CD4-positive, alpha-beta T cell treated with Interleukin-12 subunit alpha and Interleukin-12 subunit beta, for 1 hour (primary cell): ENCODE measurements around the gene CCR3.

Experiments
- DNase-seq: peaks from one replicate; pipeline ENCODE4 v3.0.0-alpha.2; 2020

The CCR3 gene

DNA sequence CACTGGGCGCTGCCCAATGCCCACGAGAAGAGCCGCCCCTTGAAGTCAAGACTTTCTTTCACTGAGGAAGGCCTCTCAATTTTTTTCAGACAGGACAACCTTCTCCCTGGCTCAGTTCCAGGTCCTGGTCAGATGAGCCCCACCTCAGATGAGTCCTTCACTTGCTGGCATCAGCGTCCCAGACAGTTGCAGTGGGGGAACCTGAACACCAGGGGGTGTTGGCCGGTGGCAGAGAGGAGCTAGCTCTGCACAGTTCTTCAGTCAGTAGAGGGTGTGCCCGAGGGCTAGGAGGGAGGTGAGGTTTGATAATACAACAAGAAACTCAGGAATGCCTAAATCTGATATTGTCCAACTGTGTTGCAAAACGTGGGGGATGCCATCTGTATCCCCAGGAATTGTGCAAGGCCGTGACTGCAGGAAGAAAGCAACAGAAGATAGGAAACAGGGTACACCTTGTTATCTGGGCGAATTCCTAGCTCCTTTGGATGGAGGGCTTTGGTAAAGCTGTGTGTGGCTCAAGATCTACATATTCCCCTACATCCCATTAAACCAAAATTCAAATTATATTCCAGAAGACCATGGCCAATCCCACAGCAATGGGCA lies 34.3 kb downstream of the CCR3 start:
- peak; percentile 83 for DNase-seq

DNA sequence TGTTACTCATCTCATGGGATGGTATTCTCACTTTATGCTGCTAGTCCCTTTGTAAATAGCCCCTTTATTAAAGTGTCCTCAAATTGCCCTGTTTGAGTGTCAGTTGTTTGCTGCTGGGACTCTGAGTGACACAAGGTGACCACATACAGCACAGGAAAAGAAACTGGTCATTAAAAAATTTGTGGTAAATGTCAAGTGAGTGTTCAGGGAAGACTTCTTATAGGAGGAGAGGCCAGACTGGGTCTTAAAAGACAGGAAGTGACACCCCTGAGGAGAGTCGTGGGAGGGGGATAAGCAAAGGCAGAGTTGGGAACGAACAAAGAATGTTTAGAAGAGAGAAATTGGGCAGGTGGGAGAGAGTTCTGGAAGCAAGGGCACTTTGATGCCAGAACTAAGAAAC lies 35.2 kb downstream of the CCR3 start:
- no peak for DNase-seq

DNA sequence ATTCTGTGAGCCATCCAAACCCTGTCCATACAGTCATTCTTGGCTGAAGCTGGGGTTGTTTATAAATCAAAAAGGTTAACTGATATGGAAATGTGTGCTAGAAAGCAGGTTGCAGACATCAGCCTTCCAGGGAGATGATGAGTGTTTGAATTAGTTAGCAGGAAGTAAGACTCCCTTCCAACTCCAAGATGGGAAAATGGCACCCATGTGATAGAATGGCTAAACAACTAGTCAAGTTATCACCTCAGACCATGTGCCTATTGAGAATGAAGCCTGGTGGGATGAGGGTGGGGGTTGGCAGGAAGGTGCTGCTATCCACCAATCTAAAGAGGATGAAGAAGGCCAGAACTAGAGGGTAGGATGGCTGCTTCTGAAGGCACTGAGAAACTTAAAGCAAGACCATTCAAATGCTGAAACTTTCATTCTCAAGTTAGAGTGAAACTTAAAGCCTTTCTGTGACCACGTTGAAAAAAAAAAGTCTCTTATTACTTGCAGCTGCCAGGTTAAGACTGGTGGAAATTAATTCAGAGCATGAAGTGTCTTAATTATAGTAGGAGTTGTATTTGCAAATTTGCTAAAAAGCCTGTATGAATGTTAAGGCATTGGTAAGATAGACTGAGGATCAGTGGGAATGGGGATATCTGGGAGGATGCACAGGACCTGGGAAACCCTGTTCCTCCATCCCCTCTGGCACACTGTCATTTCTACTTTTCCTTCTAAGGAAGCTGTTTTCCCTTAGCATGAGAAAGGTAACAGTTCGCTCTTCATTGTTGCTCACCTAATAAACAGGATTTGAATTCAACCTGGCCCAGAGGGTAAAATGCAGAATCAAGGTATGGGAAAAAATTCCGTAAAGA lies 36.8 kb downstream of the CCR3 start:
- no peak for DNase-seq

DNA sequence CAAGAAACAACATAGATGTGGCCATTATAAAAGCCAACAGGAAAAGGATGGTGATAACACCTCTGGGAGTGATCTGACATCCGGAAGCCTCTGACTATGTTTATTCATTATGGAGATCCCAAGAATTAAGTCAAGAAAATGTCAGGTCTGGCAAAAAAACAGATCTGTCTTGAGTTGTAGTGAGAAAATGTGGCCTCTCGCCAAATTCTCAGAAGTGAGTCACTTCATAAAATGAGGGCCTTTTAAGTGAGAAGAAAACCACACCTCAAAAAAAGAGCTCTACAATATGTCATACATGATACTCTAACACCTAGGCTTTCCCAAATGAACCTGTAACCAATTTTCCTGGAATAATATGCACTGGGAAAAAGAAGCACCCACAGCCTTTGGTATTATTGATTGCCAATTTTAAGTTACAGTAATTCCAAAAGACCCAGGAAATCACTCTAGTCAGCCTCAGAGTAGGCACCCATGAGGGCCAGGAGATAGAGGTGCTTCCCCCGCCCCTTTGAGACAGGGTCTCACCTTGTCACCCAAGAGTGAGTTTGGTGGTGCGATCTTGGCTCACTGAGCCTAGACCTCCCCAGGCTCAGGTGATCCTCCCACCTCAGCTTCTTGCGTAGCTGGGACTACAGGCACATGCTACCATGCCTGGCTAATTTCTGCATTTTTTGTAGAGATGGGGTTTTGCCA lies 38.0 kb downstream of the CCR3 start:
- peak; percentile 64 for DNase-seq

DNA sequence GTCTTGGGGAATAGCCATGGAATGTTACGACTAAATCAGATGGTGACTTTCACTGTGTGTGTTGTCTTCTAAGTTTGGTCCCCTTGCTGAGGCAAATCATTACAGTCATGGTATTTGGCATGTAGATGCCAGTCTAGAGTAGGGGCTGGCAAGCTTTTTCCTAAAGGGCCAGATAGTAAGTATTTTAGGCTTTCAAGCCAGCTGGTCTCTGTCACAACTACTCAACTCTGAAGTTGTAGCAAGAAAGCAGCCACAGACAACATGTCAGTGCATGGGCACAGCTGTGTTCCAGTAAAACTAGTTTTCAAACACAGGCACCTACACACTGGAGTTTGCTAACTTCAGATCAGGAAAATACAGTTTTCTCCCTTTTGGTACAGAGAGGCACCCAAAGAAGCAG lies 39.3 kb downstream of the CCR3 start:
- no peak for DNase-seq

DNA sequence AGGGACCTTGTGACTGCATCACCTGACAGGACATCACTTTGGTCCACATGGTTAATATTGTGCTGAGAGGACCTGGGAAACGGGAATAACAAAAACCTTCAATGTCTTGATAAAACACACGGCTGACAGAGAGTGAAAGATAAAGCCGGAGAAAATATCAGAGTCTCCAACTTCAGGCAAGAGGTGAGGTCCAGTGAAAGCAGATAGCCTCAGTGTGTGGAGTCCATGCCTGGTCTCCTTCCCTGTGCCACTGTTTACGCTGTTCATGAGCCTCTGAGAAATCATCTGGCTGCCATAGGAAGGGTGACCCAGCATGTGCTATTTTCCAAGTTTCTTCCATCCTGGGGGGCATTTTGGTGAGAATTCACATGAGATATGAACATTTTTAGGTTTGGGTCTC lies 39.8 kb downstream of the CCR3 start:
- no peak for DNase-seq

DNA sequence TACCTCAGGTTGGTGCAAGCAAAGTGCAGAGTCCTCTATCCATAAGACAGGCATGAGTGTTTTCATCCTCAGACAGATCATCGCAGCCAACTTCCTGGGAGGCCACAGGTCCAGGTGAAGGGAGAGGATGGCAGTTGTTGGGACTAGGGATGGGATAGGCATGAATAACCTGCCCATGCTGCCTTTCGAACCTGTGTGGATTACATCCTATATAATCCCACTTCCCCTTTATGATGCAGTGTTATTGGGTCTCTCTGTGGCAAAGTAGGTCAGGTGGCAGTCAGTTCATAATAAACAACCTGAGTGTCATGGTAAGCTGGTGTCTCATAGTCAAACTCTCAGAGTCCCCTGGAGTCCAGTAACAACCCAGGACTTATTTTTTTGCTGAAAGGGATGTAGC lies 40.4 kb downstream of the CCR3 start:
- DNase-seq: no peak

DNA sequence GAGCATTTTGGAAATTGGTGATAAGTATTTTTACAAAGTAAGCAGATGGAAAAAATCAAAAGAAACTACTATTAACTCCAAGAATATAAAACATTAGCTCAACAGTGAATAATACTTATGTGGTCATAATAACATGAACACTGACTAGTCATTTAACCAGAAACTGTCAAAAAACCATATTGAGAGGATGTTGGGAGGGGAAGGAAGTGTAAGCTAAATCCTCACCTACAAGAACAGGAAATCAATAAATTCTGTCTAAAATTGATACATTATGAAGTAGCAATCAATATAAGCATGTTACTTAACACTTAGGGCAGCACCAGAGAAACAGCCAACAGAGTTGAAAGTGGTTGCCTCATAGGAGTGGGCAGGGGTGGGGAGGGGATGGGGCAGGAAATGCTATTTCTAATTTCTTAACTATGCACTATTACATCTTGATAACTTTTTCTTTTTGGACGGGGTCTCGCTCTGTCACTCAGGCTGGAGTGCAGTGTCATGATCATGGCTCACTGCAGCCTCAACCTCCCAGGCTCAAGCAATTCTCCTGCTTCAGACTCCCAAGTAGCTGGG lies 41.7 kb downstream of the CCR3 start:
- DNase-seq: peak; percentile 21

DNA sequence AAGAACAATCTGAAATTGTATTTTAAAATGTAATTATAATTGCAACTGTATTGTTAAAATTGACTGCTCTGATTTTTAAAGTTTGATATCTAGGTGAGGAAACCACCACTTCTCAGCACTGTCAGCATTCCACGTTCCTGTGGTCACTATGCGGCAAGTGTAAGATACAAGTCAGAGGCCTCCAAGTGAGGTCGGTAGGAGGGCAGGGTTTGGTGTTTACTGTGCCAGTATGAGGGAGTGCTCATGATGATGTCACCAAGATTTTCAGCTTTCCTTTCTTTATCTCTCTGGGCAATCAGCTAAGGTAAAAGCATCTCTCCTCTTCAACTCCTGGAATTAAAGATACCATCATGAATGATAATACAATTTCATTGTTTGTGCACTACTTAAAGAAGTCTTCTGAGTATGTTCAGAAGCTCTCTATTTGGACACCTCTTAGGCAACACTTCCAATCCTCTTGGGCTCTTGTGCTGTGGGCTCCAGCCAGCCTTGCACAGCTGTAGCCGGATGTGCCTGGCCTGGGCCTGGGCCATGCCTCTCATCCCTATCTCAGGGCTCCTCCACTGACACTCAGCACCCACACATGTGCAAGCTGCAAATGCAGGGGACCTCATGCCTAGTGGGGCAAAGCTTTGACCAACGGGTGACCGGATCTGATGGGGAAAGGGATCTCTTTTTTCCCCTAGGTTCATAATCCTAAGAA lies 42.9 kb downstream of the CCR3 start:
- peak; percentile 67 for DNase-seq

DNA sequence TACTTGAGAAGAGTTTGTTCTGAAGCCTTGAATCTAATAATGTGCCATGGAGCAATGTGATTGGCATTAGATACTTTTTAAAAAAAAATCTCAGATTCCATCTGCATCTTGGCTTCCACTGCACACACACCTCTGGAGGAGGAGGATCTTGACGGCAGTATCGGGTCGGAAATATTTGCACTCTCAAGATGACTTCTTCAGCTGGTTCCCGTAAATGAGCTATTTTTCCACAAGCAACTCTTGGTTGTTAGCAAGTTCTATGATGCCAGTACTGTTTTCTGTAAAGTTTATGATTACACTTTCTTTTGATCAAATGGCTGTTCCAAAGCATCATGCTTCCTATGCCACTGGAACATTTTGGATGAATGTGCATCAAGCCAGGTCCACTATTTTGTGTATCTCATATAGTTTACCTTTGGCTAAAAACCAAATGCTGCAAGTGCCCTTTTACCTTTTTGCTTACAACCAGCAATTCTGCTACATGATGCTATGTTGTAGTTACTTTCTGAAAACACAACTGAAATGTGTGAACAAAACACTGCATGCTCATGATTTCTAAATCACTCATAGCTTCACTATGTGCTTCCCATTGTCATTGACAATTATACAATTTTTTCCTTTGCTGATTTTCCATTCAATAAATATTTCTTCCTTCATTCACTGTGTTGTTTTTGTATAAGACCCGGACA lies 43.8 kb downstream of the CCR3 start:
- no peak for DNase-seq

DNA sequence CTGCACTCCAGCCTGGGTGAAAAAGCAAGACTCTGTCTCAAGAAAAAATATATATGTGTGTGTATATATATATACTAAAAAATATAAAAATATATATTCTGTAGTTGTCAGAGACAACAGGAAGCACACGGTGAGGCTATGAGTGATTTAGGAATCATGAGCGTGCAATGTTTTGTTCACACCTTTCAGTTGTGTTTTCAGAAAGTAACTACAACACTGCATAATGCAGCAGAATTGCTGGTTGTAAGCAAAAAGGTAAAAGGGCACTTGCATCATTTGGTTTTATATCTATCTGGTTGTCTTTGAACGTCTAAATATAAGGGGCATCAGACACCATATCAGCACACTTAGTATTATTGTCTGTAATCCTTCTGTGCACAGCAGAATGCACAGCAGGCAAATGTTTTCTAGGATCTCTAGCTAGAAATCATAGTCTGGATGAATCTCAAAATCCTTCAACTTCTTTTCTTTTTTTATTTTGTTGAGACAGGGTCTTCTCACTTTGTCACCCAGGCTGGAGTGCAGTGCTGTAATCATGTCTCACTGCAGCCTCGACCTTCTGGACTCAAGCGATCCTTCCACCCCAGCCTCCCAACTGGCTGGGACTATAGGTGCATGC lies 44.8 kb downstream of the CCR3 start:
- DNase-seq: no peak

DNA sequence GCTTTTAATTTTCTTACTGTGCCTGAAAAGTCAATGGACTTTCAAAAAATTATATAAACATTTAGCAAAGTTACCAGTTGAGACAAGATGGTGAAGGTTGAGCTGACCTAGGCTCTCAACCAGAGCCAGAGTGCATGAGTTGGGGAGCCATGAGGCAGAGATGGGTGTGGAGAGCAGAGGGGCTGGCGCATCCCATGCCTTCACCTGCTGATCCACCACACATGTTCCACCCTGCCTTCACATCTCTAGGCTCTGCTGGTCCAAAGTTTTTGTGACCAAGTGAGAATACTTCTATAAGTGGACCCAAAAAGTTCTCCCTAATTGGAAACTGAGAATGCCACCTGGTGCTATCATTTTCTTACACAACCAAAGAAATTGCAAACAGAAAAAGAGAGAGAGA lies 47.3 kb downstream of the CCR3 start:
- no peak for DNase-seq

DNA sequence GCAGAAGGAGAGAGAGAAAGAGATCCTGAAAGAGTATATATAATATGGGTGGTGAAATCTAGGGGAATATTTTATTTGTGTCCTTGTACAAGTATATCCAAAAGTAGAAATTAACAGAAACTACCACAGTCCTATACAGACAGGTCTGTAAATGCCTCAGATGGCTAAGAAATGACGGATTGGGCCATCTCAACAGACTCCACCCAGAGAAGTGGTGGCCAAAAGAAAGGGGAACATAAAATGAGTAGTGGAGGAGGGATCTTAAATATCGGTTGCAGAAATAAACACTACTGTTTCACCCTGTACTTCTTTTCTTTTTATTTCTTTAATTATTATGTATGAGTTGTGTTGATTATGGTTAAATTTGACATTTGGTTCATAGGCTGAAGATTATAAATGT lies 47.7 kb downstream of the CCR3 start:
- DNase-seq: no peak

DNA sequence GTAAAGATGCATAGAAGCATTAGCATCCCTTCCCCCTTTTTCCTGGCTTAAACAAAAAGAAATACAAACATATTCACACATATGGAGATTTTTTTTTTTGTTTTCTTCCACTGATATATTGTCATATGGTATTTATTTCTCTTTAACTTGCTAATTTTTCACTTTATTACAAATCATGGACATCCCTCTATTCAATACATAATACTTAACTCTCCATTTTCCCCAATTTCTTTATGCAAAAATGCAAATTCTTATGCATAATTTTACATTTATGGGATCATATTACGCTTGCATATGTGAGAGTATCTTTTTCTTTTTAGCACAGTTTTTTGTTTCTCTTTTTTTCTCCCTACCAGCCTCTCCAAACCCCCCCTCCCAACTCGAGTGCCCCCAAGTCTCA lies 48.8 kb downstream of the CCR3 start:
- DNase-seq: no peak

DNA sequence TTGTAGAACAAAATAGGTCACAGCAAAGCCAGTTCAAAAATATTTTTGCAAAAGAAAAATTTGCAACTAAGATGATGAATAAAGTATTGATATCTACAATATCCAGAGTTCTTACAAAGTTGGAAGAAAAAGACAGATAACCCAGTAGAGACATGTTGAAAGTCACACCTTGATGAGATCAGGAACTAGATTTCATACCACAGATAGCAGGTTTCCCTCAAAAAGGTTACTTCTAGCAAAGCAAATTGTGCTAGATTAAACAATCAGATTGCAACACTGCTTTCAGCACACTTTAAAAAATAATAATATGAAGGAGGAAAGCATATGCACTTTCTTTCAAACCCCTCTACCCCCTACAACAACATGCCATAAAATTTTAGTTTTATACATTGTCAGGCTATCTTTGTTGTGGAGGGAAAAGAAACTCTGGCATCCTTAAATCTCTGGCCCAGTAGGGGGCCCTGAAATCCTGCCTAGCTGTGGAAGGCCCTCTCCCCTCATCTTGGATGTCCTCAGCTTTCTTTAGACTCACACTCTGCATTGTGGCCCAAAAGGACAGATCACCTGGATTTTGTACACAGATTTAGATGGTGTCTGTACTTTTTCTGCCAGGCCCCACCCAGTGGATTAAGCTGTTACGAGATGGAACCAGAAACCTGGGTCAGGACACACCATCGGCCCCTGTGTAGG lies 50.9 kb downstream of the CCR3 start:
- no peak for DNase-seq

DNA sequence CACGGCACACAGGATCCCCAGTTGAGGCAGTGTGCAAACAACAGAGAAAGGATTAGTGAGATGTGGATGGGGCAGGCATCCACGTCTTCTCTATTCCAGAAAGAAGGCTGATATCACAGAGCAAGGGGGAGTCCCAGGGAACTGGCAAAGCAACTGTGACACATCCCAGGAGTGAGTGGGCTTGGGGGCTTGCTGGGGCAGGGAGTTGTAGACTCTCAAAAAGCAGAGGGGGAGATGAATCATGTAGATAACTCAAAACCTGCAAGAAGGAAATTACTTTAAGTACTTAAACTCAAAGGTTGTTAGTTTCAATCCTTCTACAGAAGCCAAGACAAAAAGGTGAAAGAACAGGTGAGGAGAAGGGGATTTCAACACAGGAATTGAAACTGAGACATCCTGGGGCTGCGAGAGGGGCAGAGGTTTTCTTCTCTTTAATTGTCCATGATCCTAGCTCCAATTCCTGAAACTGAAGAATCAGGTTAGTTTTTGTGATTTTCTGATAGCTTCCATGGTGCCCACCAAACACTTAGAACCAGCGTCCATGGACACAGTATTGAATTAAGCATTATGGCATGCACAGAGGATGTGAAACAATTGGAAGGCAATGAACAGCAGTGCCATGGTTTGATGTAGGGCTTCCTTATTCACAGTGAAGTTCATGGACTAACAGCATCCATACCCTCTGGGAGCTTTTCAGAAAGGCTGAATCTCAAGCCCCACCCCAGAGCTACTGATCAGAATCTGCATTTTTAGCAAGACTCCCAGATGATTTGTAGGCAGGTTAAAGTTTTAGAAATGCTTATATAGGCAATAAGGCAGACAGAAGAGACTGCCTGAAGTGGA lies 52.0 kb downstream of the CCR3 start:
- no peak for DNase-seq

DNA sequence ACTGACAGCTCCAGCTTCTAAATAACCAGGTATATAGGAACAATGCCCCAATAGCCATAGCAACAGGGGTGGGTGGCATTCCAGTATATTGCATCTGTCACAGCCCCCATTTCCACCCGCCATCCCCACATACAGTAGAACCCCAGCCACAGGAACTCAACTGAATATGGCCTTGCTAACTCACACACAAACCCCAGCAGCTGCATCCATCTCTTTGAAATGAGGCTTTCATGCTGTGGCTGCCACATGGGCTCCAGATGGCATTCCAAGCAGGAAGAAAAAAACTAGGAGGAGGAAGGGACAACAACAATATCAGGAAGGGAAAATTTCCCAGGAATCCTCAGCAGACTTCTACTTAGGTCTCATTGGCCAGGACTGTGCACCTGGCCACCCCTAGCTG lies 54.6 kb downstream of the CCR3 start:
- DNase-seq: no peak

DNA sequence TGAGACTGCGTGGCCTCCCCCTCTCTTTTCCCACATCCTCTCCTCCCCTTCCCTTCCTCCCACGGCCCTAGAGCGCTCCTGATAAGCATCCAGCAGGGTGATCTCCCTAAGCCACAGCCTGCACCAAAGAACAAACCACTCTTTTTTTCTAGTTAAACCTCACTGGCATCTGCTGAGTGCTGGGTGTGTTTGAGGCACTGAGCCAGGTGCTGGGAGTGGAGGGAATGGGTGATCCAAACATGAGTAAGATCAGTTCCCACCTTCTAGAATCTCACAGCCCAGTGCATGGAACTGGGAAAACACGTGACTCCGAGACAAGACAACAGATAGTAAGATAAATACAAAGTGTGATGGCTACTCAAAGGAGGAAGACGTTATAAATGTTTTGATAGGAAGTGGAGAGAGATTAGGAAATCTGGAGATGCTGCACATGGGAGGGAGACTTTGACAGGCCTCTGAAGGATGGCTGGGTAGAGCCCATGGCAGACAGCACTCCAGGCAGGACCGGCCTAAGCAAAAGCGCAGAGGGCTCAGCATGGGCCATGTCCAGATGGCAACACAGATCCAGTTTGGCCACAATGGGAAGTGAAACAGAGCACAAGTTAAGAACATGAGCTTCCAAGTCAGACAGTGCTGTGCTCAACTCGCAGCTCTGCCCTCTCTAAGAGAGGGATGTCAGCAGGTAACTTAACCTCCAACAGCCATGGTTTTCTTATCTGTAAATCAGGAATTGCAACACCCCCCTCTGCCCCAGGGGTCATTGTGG lies 55.6 kb downstream of the CCR3 start:
- no peak for DNase-seq

DNA sequence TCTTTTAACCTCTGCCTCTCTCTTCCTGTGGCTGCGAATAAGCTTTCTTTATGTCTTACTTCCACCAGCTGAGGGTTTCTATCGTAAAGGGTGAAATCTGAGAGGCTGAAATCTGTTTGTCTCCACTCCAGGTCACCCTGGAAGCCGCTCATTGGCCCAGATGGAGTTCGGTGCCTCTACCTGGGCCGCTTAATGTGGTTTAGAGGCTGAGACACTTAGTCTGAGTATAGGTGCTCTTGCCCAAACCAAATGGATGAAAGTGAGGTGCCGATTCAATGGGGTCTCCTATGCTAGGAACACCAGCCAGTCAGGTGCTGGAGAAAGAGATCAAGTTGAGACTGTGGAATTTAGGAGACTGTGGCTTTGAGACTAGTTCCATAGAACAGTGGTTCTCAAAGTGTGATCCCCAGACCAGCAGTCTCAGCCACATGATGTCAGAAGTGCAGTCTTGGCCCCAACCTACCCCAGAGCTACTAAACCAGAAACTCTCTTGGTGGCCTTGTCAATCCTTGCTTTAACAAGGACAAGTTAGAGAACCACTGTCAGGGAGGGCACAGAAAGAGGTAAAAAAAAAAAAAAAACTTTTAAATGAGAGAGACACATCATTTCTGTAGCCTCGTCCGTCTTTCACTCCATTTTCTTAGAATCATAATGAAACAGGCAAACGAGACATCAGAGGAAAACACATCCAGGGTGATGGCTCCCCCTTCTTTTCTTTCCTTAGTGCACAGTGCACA lies 56.8 kb downstream of the CCR3 start:
- DNase-seq: no peak
